ENCODE measurements around the gene TFR2. TPM values are rescaled to one million over a fixed set of nuclear protein-coding genes. Genes with fewer than 3 reads are reported as not detected.

TFR2 gene
- total RNA-seq, 1 donor from 2014 or later = 0.34 TPM

DNA sequence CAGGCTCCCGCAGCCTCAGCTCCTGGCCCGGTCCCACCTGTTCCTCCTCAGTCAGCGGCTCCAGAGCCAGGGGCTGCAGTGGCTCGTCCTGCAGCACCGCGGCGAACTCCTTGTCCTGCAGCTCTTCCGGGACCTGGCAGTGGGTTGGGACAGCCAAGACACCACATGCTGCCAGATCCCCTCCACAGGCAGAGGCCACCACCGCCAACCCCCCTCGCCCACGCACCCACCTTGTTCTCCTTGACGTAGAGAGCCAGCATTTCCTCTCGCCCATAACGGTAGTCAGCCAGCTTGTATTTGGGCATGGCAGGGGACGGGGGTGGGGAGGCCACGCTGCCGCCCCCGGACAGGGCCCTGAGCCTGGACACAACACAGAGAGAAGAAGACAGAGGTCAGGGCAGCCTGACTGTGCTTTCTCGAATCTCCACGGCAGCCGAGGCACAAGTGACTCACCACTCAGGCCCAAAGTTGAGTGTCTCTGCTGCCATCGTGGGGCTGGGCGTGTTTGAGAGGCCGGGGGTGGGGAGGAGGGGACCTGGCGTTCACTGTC lies 46.5 kb upstream of the TFR2 start:
- no peak for DNase-seq (ENCODE audit: low spot score)
- peaks cover 53% of the 10 kb centered on the region for H3K79me2 ChIP-seq (ENCODE audit: low read depth)
- peaks cover 31% of the 10 kb centered on the region for H3K4me1 Mint-ChIP-seq
- no peaks in the 10 kb centered on the region for H3K36me3 ChIP-seq
- TF ChIP-seq EZH2 (IDR thresholded peaks at IDR 0.05) (no peak), CTCF (IDR thresholded peaks at IDR 0.05) (no peak), EZH2phosphoT487 (IDR thresholded peaks at IDR 0.05) (no peak)
- H3K9me3 ChIP-seq (ENCODE audit: low read depth) = no peaks in the 10 kb centered on the region
- no peak overlapping the region for H3K27ac ChIP-seq
- no peak overlapping the region for H2AFZ ChIP-seq (replicated peaks)
- no peak overlapping the region for H3K4me3 Mint-ChIP-seq
- H3F3A ChIP-seq (ENCODE audit: low read depth) = peaks cover 18% of the 10 kb centered on the region
- H3K4me2 ChIP-seq = no peak overlapping the region
- no peaks in the 10 kb centered on the region for H3K27me3 ChIP-seq
- H3K9ac ChIP-seq = no peak overlapping the region
- H3K9me3 Mint-ChIP-seq = no peaks in the 10 kb centered on the region
- H3K4me3 ChIP-seq = no peak overlapping the region
- H3K4me1 ChIP-seq = peaks cover 21% of the 10 kb centered on the region
- peaks cover 80% of the 10 kb centered on the region for H4K20me1 ChIP-seq (ENCODE audit: low read depth)
- H3K27me3 Mint-ChIP-seq (ENCODE audit: insufficient read depth, low read depth) = peaks cover 5% of the 10 kb centered on the region
- no peak overlapping the region for H3K27ac Mint-ChIP-seq
- H3K36me3 Mint-ChIP-seq = peaks cover 10% of the 10 kb centered on the region

DNA sequence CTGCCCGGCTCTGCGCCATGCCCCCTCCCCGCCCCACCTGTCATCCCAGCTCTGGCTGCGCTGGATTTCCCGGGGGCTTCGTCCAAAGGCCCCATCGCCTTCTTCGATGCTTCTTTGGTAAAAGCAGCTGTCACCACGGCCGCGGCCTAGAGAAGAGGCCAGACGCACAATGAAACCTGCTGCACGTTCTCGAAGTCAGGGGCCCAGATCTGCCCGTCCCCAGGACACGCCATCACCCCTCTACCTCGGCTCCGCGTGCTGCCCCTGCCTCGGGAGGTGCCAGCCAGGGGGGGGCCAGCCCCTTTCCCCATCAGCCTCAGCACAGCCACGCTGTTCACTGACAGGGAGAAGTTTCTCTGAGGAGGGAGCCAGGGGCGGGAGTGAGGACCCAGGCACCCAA lies 45.9 kb upstream of the TFR2 start:
- H3K27ac ChIP-seq = no peak overlapping the region
- Mint-ChIP-seq H3K27ac (no peak overlapping the region), H3K4me1 (peaks cover 26% of the 10 kb centered on the region), H3K4me3 (no peak overlapping the region), H3K27me3 (ENCODE audit: insufficient read depth, low read depth) (no peaks in the 10 kb centered on the region), H3K36me3 (peaks cover 10% of the 10 kb centered on the region), H3K9me3 (no peaks in the 10 kb centered on the region)
- H3K36me3 ChIP-seq = no peaks in the 10 kb centered on the region
- no peak for TF ChIP-seq EZH2 (IDR thresholded peaks at IDR 0.05)
- no peak for TF ChIP-seq EZH2phosphoT487 (IDR thresholded peaks at IDR 0.05)
- TF ChIP-seq CTCF (IDR thresholded peaks at IDR 0.05) = no peak
- H3K9me3 ChIP-seq (ENCODE audit: low read depth) = no peaks in the 10 kb centered on the region
- no peak overlapping the region for H3K4me2 ChIP-seq
- no peak for DNase-seq (ENCODE audit: low spot score)
- peaks cover 12% of the 10 kb centered on the region for H3F3A ChIP-seq (ENCODE audit: low read depth)
- peaks cover 16% of the 10 kb centered on the region for H3K4me1 ChIP-seq
- H3K27me3 ChIP-seq = no peaks in the 10 kb centered on the region
- H4K20me1 ChIP-seq (ENCODE audit: low read depth) = peaks cover 76% of the 10 kb centered on the region
- peaks cover 47% of the 10 kb centered on the region for H3K79me2 ChIP-seq (ENCODE audit: low read depth)
- H3K4me3 ChIP-seq = no peak overlapping the region
- H3K9ac ChIP-seq = no peak overlapping the region
- no peak overlapping the region for H2AFZ ChIP-seq (replicated peaks)

DNA sequence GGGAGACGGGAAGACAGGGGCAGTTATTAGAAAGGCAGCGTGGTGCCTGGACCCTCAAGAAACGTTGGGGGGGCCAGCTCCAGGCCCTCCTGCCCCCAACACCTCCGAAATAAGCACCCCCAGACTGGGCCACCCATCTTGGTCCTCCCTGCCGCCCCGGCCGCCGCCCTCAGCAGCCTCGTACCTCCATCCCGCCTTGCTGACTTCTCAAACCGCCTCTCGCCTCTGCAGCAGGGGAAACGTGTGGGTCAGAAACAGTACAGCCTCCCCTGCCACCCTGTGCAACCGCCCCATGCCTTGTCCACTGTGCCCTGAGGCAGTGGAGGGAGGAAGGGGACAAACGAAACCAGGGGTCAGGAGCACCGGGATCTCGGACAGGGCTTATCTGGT lies 45.5 kb upstream of the TFR2 start:
- no peaks in the 10 kb centered on the region for H3K27me3 ChIP-seq
- Mint-ChIP-seq H3K27ac (no peak overlapping the region), H3K36me3 (peaks cover 10% of the 10 kb centered on the region), H3K27me3 (ENCODE audit: insufficient read depth, low read depth) (no peaks in the 10 kb centered on the region), H3K4me3 (no peak overlapping the region), H3K9me3 (no peaks in the 10 kb centered on the region), H3K4me1 (peaks cover 21% of the 10 kb centered on the region)
- no peak overlapping the region for H3K4me2 ChIP-seq
- H3K79me2 ChIP-seq (ENCODE audit: low read depth) = peaks cover 43% of the 10 kb centered on the region
- no peak overlapping the region for H3K4me3 ChIP-seq
- TF ChIP-seq EZH2phosphoT487 (IDR thresholded peaks at IDR 0.05) (no peak), EZH2 (IDR thresholded peaks at IDR 0.05) (no peak), CTCF (IDR thresholded peaks at IDR 0.05) (no peak)
- peaks cover 12% of the 10 kb centered on the region for H3F3A ChIP-seq (ENCODE audit: low read depth)
- peaks cover 11% of the 10 kb centered on the region for H3K4me1 ChIP-seq
- H3K27ac ChIP-seq = no peak overlapping the region
- H2AFZ ChIP-seq (replicated peaks) = no peak overlapping the region
- H4K20me1 ChIP-seq (ENCODE audit: low read depth) = peaks cover 76% of the 10 kb centered on the region
- no peaks in the 10 kb centered on the region for H3K36me3 ChIP-seq
- no peak for DNase-seq (ENCODE audit: low spot score)
- no peak overlapping the region for H3K9ac ChIP-seq
- H3K9me3 ChIP-seq (ENCODE audit: low read depth) = no peaks in the 10 kb centered on the region

Data from neural progenitor cell (in vitro differentiated cells).